CD14-positive monocyte (primary cell): ENCODE results near the gene FBXO31. TPM values are rescaled to one million over a fixed set of nuclear protein-coding genes. Genes with fewer than 3 reads are reported as not detected.
"Not testable (repeated sequence)": the region's sequence is repeated elsewhere in the genome, so short reads cannot be mapped to it uniquely, and the experiment has no call there.

ENCODE experiments used
- DNase-seq, 3 donors: peaks; one replicate each; pipeline ENCODE4 v3.0.0-alpha.2; 2011 to 2022
- H2AFZ ChIP-seq: 2 replicates; pipeline ENCODE4 v1.6.0; 2012; ENCODE audit warnings: mild to moderate bottlenecking, low read depth, low read length, inconsistent platforms; ENCODE audit not compliant: insufficient read depth, poor library complexity, severe bottlenecking
- H3K27ac ChIP-seq, 2 donors: 1 replicate in 1 of 2; 2 replicates in 1 of 2; pipeline ENCODE4 v1.5.1; 2012 to 2013; ENCODE audit warnings: low read length in 2 of 2, control low read depth in 1 of 2, inconsistent platforms in 1 of 2, low read depth in 1 of 2, mild to moderate bottlenecking in 1 of 2
- H3K27me3 ChIP-seq, 2 donors: one replicate each; pipeline versions ENCODE4 v1.6.0 to v1.6.1; 2011 to 2013; ENCODE audit warnings: low read length in 2 of 2; ENCODE audit not compliant: control insufficient read depth in 2 of 2, insufficient read depth in 2 of 2
- H3K36me3 ChIP-seq, 2 donors: replicated peaks in 1 of 2; 1 replicate in 1 of 2; 2 replicates in 1 of 2; pipeline versions ENCODE4 v1.5.1 to v1.6.1; 2012 to 2013; ENCODE audit warnings: low read length in 2 of 2, control low read depth in 1 of 2, inconsistent platforms in 1 of 2, mild to moderate bottlenecking in 1 of 2; ENCODE audit not compliant: insufficient read depth in 2 of 2, control insufficient read depth in 1 of 2
- H3K4me1 ChIP-seq, 2 donors: 1 replicate in 1 of 2; 2 replicates in 1 of 2; pipeline versions ENCODE4 v1.5.1 to v1.6.1; 2012 to 2013; ENCODE audit warnings: low read length in 2 of 2, control low read depth in 1 of 2, inconsistent platforms in 1 of 2, mild to moderate bottlenecking in 1 of 2, moderate library complexity in 1 of 2; ENCODE audit not compliant: insufficient read depth in 2 of 2, control insufficient read depth in 1 of 2
- H3K4me2 ChIP-seq: replicated peaks from 2 replicates; pipeline ENCODE3; 2012; ENCODE audit warnings: low read length, moderate library complexity, mild to moderate bottlenecking; ENCODE audit not compliant: poor library complexity, severe bottlenecking; ENCODE audit errors: extremely low read depth
- H3K4me3 ChIP-seq, 3 experiments: fragments of 200-600 bp in 1 of 3; sonication (generic) in 1 of 3; replicated peaks in 1 of 3; 1 replicate in 2 of 3; 2 replicates in 1 of 3; pipeline ENCODE4 v1.5.1; 2011 to 2013; ENCODE audit warnings: low read length in 3 of 3, mild to moderate bottlenecking in 3 of 3, control low read depth in 2 of 3, low read depth in 2 of 3, inconsistent platforms in 1 of 3, moderate library complexity in 1 of 3
- H3K79me2 ChIP-seq: 2 replicates; pipeline ENCODE4 v1.6.0; 2012; ENCODE audit warnings: mild to moderate bottlenecking, control low read depth, inconsistent platforms, low read length, moderate library complexity; ENCODE audit not compliant: insufficient read depth
- H3K9ac ChIP-seq: 2 replicates; pipeline ENCODE4 v1.6.0; 2017; ENCODE audit warnings: low read length, mild to moderate bottlenecking; ENCODE audit not compliant: insufficient read depth, poor library complexity, severe bottlenecking
- H3K9me3 ChIP-seq, 2 donors: replicated peaks in 1 of 2; 1 replicate in 1 of 2; 2 replicates in 1 of 2; pipeline versions ENCODE4 v1.5.1 to v1.6.1; 2012 to 2013; ENCODE audit warnings: low read length in 2 of 2, control low read depth in 1 of 2; ENCODE audit not compliant: control insufficient read depth in 1 of 2, insufficient read depth in 1 of 2
- H4K20me1 ChIP-seq: 2 replicates; pipeline ENCODE4 v1.6.0; 2012; ENCODE audit warnings: mild to moderate bottlenecking, low read length, control low read depth, moderate library complexity; ENCODE audit not compliant: insufficient read depth
- H3K27ac Mint-ChIP-seq, 7 donors: one replicate each; pipeline ENCODE4 v1.8.0; 2020; ENCODE audit warnings: mild to moderate bottlenecking in 7 of 7, mixed read lengths in 7 of 7, moderate library complexity in 6 of 7, inconsistent platforms in 2 of 7
- H3K27me3 Mint-ChIP-seq, 3 donors: one replicate each; pipeline ENCODE4 v1.8.0; 2021 to 2022; ENCODE audit warnings: low read depth in 3 of 3, mild to moderate bottlenecking in 3 of 3, mixed read lengths in 3 of 3, moderate library complexity in 3 of 3, inconsistent platforms in 1 of 3
- H3K36me3 Mint-ChIP-seq, 2 donors: one replicate each; pipeline ENCODE4 v1.8.0; 2020; ENCODE audit warnings: mixed read lengths in 2 of 2, inconsistent platforms in 1 of 2, mild to moderate bottlenecking in 1 of 2
- H3K4me1 Mint-ChIP-seq: one replicate; pipeline ENCODE4 v1.8.0; 2020; ENCODE audit warnings: mild to moderate bottlenecking, mixed read lengths
- H3K4me3 Mint-ChIP-seq, 2 donors: one replicate each; pipeline ENCODE4 v1.8.0; 2020; ENCODE audit warnings: mild to moderate bottlenecking in 2 of 2, mixed read lengths in 2 of 2, moderate library complexity in 1 of 2
- H3K9me3 Mint-ChIP-seq, 7 donors: one replicate each; pipeline ENCODE4 v1.8.0; 2020 to 2022; ENCODE audit warnings: mixed read lengths in 7 of 7, mild to moderate bottlenecking in 6 of 7, moderate library complexity in 6 of 7, inconsistent platforms in 2 of 7
- CTCF ChIP-seq: fragments of 200-600 bp; IDR thresholded peaks from one replicate; pipeline ENCODE4 v1.8.0; 2022; ENCODE audit warnings: antibody characterized with exemption, mild to moderate bottlenecking
- WGBS: methylation state at CpG from one replicate; pipeline ENCODE4 v1.1.5; 2013; ENCODE audit warnings: missing lambda C conversion rate; ENCODE audit not compliant: insufficient coverage; 5-methylcytosine and 5-hydroxymethylcytosine counted together
- intact Hi-C, 2 donors: fragments of 100-400 bp; cut with micrococcal nuclease; formaldehyde crosslinking; loops; one replicate each; pipeline versions ENCODE4 v1.15.0 to v1.15.1; 2023
- polyA plus RNA-seq, 3 donors: library from polyadenylated mRNA; depleted of rRNA in 1 of 3; unstranded in 2 of 3; stranded (reverse) in 1 of 3; fragments of 300-500 nt in 2 of 3; fragments of >200 nt in 1 of 3; fragmentation: Illumina TruSeq in 2 of 3; gene quantifications; 1 replicate in 2 of 3; 2 replicates in 1 of 3; pipeline ENCODE4 v1.2.3, GENCODE V29; 2012 to 2021

The FBXO31 gene
- polyA plus RNA-seq, 3 donors = 2.0 to 5.6 (median 3.3) TPM

- Mint-ChIP-seq H3K9me3 (peaks cover 0 to 25% (median 6%) of the 10 kb centered on the region in 7 donors), H3K4me1 (peaks cover 19% of the 10 kb centered on the region), H3K36me3 (peaks cover 62 to 68% of the 10 kb centered on the region in 2 donors), H3K4me3 (peak overlapping the region in 1 of 2 donors; percentile 56), H3K27me3 (peaks cover 69 to 91% (median 81%) of the 10 kb centered on the region in 3 donors), H3K27ac (no peak overlapping the region)
- H4K20me1 ChIP-seq = peaks cover 72% of the 10 kb centered on the region
- peaks cover 29 to 65% of the 10 kb centered on the region in 2 donors for H3K27me3 ChIP-seq
- WGBS = 87% methylated on average over 8 of the region's 17 CpGs
- no peak overlapping the region for H2AFZ ChIP-seq
- H3K4me3 ChIP-seq = no peak overlapping the region
- no peak for DNase-seq
- H3K4me1 ChIP-seq = peaks cover 11 to 14% of the 10 kb centered on the region in 2 donors
- H3K79me2 ChIP-seq = no peaks in the 10 kb centered on the region
- peaks cover 0 to 10% of the 10 kb centered on the region in 2 donors for H3K36me3 ChIP-seq
- H3K9me3 ChIP-seq = peaks cover 0 to 8% of the 10 kb centered on the region in 2 donors
- intact Hi-C loops = no loop called here
- no peak for TF ChIP-seq CTCF
- H3K9ac ChIP-seq = no peak overlapping the region
- no peak overlapping the region for H3K27ac ChIP-seq
- H3K4me2 ChIP-seq = no peak overlapping the region
These were observed 19.7 kb downstream of the FBXO31 start for GRCh38 chr16:87363771-87364455.

GRCh38 chr16:87362828-87363559, 20.6 kb downstream of the FBXO31 start:
- H3K27ac Mint-ChIP-seq, H3K9me3 ChIP-seq, intact Hi-C loops, H3K9ac ChIP-seq, H3K4me3 ChIP-seq, H3K27ac ChIP-seq, H2AFZ ChIP-seq, H3K79me2 ChIP-seq, H3K4me1 ChIP-seq, DNase-seq, H3K4me2 ChIP-seq: not testable (repeated sequence)
- Mint-ChIP-seq H3K9me3 (peaks cover 0 to 25% (median 6%) of the 10 kb centered on the region in 7 donors), H3K4me3 (peak overlapping the region in 1 of 2 donors; percentile 56), H3K4me1 (peaks cover 10% of the 10 kb centered on the region), H3K36me3 (peaks cover 71 to 77% of the 10 kb centered on the region in 2 donors), H3K27me3 (peaks cover 62 to 85% (median 81%) of the 10 kb centered on the region in 3 donors)
- peaks cover 4 to 19% of the 10 kb centered on the region in 2 donors for H3K36me3 ChIP-seq
- 100% methylated on average over 7 of the region's 13 CpGs for WGBS
- H3K27me3 ChIP-seq = peaks cover 28 to 64% of the 10 kb centered on the region in 2 donors
- H4K20me1 ChIP-seq = peaks cover 64% of the 10 kb centered on the region
